Gastroesophageal sphincter (tissue), 3 donors: ENCODE data around the gene NTSR1.

Experiments used
- CTCF ChIP-seq, 4 experiments: fragments of 200-600 bp in 2 of 4; fragments of 450-650 bp in 2 of 4; sonication (generic) in 1 of 4; IDR thresholded peaks; one replicate each; pipeline ENCODE4 v1.5.1; 2017 to 2019; ENCODE audit warnings: antibody characterized with exemption in 4 of 4, mild to moderate bottlenecking in 2 of 4, moderate library complexity in 2 of 4
- POLR2A ChIP-seq, 2 donors: fragments of 450-650 bp; IDR thresholded peaks; one replicate each; pipeline ENCODE4 v1.6.1; 2017; ENCODE audit warnings: antibody characterized with exemption in 2 of 2, mild to moderate bottlenecking in 2 of 2, moderate library complexity in 1 of 2
- POLR2AphosphoS5 ChIP-seq: sonication (generic); formaldehyde crosslinking; IDR thresholded peaks from one replicate; pipeline ENCODE4 v1.6.1; 2017; ENCODE audit warnings: antibody characterized with exemption

- TF ChIP-seq POLR2AphosphoS5 (no peak), POLR2A (IDR thresholded peaks at IDR 0.05) (no peak), CTCF (IDR thresholded peaks at IDR 0.05) (no peak)
Measured at GRCh38 chr20:62715201-62715600, 6.6 kb downstream of the NTSR1 start.
